WTC11 (cell line): Measurements from ENCODE around the gene LMTK2. TPM values are rescaled to one million over a fixed set of nuclear protein-coding genes. Genes with fewer than 3 reads are reported as not detected.

ENCODE experiments used
- ATAC-seq: fragments of 200-7000 bp; cut with Tn5 transposase; 2 replicates; pipeline ENCODE4 v1.10.0; 2021; ENCODE audit warnings: mild to moderate bottlenecking, moderate library complexity
- CTCF ChIA-PET: fragments of 300-600 bp; sonication (Branson Sonifier 250); formaldehyde crosslinking; loops from one replicate; lab custom pipeline; 2021; ENCODE audit warnings: antibody characterized with exemption; lab: Charles Lee
- POLR2A ChIA-PET: fragments of 350-600 bp; sonication (Branson Sonifier 250); formaldehyde crosslinking; loops from one replicate; lab custom pipeline; 2021; ENCODE audit warnings: antibody characterized with exemption; lab: Charles Lee
- DNase-seq: peaks from one replicate; pipeline ENCODE4 v3.0.0; 2021; ENCODE audit warnings: low spot score
- H3K27ac Mint-ChIP-seq: 2 replicates; pipeline ENCODE4 v1.8.0; 2021; ENCODE audit warnings: mixed read lengths
- H3K27me3 Mint-ChIP-seq: 2 replicates; pipeline ENCODE4 v1.8.0; 2021; ENCODE audit warnings: low read depth, mild to moderate bottlenecking, moderate library complexity, mixed read lengths
- H3K36me3 Mint-ChIP-seq: 2 replicates; pipeline ENCODE4 v1.8.0; 2021; ENCODE audit warnings: mixed read lengths
- H3K4me1 Mint-ChIP-seq: 2 replicates; pipeline ENCODE4 v1.8.0; 2022; ENCODE audit warnings: mixed read lengths
- H3K4me3 Mint-ChIP-seq: 2 replicates; pipeline ENCODE4 v1.8.0; 2021; ENCODE audit warnings: mild to moderate bottlenecking, moderate library complexity, mixed read lengths
- H3K9me3 Mint-ChIP-seq: 2 replicates; pipeline ENCODE4 v1.8.0; 2021; ENCODE audit warnings: mixed read lengths
- CREB1 ChIP-seq: sonication (generic); formaldehyde crosslinking; IDR thresholded peaks from 2 replicates; pipeline ENCODE4 v1.8.0; 2023; ENCODE audit warnings: mild to moderate bottlenecking, missing genetic modification reagents
- EMX1 ChIP-seq: fragments of 250-450 bp; sonication (Bioruptor Pico); IDR thresholded peaks from 2 replicates; pipeline ENCODE4 v1.8.0; 2021; ENCODE audit warnings: mild to moderate bottlenecking
- ESRRA ChIP-seq: sonication (generic); formaldehyde crosslinking; IDR thresholded peaks from 2 replicates; pipeline ENCODE4 v1.8.1; 2022; ENCODE audit warnings: mild to moderate bottlenecking, missing genetic modification reagents, borderline replicate concordance
- ETV6 ChIP-seq: sonication (generic); formaldehyde crosslinking; IDR thresholded peaks from 2 replicates; pipeline ENCODE4 v1.8.1; 2022; ENCODE audit warnings: mild to moderate bottlenecking, missing genetic modification reagents
- KAT7 ChIP-seq: sonication (generic); formaldehyde crosslinking; IDR thresholded peaks from 2 replicates; pipeline ENCODE4 v1.8.1; 2023; ENCODE audit warnings: missing genetic modification reagents, mild to moderate bottlenecking, borderline replicate concordance
- NFATC4 ChIP-seq: fragments of 250-450 bp; sonication (Bioruptor Pico); IDR thresholded peaks from 2 replicates; pipeline ENCODE4 v1.9.0; 2021; ENCODE audit warnings: mild to moderate bottlenecking
- NFYB ChIP-seq: sonication (generic); formaldehyde crosslinking; conservative IDR thresholded peaks from 2 replicates; pipeline ENCODE4 v1.8.0; 2022; ENCODE audit warnings: low read depth, missing genetic modification reagents
- RELA ChIP-seq: sonication (generic); formaldehyde crosslinking; IDR thresholded peaks from 2 replicates; pipeline ENCODE4 v1.8.1; 2022; ENCODE audit warnings: missing genetic modification reagents, mild to moderate bottlenecking, borderline replicate concordance
- SP1 ChIP-seq: sonication (generic); formaldehyde crosslinking; conservative IDR thresholded peaks from 2 replicates; pipeline ENCODE4 v1.8.1; 2022; ENCODE audit warnings: missing genetic modification reagents
- TCF7 ChIP-seq: sonication (generic); formaldehyde crosslinking; IDR thresholded peaks from 2 replicates; pipeline ENCODE4 v1.8.0; 2022; ENCODE audit warnings: mild to moderate bottlenecking, low read depth, missing genetic modification reagents, moderate library complexity
- TEAD1 ChIP-seq: sonication (generic); formaldehyde crosslinking; IDR thresholded peaks from 2 replicates; pipeline ENCODE4 v1.8.0; 2022; ENCODE audit warnings: mild to moderate bottlenecking, missing genetic modification reagents
- ZNF396 ChIP-seq: fragments of 250-450 bp; sonication (Bioruptor Pico); IDR thresholded peaks from 2 replicates; pipeline ENCODE4 v1.8.0; 2021; ENCODE audit warnings: mild to moderate bottlenecking, moderate library complexity, borderline replicate concordance
- ZNF423 ChIP-seq: fragments of 250-450 bp; sonication (Bioruptor Pico); IDR thresholded peaks from 2 replicates; pipeline ENCODE4 v2.1.2; 2022; ENCODE audit warnings: mild to moderate bottlenecking, moderate library complexity
- total RNA-seq: library from RNA; stranded (reverse); gene quantifications from 3 replicates; pipeline ENCODE4 v1.2.3, GENCODE V29; 2021
- TF ChIP-seq, protein P1 (sequence below): sonication (generic); formaldehyde crosslinking; IDR thresholded peaks from 2 replicates; pipeline ENCODE4 v1.8.1; 2023; ENCODE audit warnings: mild to moderate bottlenecking, missing genetic modification reagents
- TF ChIP-seq, protein P2 (sequence below): sonication (generic); formaldehyde crosslinking; IDR thresholded peaks from 2 replicates; pipeline ENCODE4 v1.8.1; 2023; ENCODE audit warnings: mild to moderate bottlenecking, missing genetic modification reagents
- TF ChIP-seq, protein P3 (sequence below): fragments of 250-450 bp; sonication (Bioruptor Pico); IDR thresholded peaks from 2 replicates; pipeline ENCODE4 v1.9.0; 2021; ENCODE audit warnings: mild to moderate bottlenecking
- TF ChIP-seq, protein P4 (sequence below): sonication (generic); formaldehyde crosslinking; IDR thresholded peaks from 2 replicates; pipeline ENCODE4 v1.8.1; 2023; ENCODE audit warnings: mild to moderate bottlenecking, missing genetic modification reagents, borderline replicate concordance
- TF ChIP-seq, protein P5 (sequence below): fragments of 200-600 bp; IDR thresholded peaks from 2 replicates; pipeline ENCODE4 v1.8.0; 2022; ENCODE audit warnings: antibody characterized with exemption
- TF ChIP-seq, protein P6 (sequence below): sonication (generic); formaldehyde crosslinking; IDR thresholded peaks from 2 replicates; pipeline ENCODE4 v1.8.1; 2022; ENCODE audit warnings: missing genetic modification reagents, borderline replicate concordance

Gene LMTK2
- total RNA-seq, 1 experiment from 2014 or later: 24.3 TPM

DNA sequence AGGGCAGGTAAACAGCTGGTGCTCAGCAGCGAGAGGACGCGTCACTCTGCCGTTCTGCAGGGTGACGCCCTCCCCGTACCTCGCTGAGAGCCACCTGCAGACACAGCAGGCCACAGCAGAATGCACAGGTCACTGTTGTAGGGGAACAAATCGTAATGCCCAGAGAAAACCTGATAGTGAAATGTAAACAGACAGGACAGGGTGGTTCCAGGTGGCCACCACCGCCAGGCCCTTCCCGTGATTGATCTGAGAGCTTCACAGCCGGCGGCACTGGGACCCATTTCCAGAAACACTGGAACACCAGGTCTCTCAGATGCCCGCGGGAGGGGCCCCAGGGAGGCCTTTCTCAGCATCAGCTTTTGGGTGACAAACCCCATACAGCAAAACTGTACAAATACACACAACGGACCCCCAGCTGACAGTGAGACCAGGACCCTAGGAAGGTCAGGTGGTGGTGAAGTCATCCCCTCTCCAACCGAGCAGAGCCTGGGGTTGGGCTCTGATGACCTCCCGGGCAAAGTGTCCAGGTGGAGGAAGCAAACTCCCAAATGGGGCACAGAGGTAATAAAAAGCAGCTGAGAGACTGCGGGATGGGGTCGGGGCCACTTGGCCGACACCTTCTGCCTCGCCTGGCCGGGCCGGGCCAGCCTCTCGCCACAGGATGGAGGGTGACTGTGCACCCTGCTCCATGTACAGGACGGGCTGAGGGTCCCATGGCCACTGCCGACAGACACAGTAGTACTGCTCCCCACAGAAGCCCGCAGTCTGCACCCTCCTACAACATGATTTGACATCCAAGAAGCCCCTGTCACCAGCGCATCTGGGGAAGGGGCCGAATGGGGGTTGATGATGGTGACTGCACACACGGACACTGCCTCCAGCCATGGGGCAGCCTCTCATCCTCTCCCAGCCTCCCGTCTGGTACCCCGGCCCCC lies 109.2 kb downstream of the LMTK2 start:
- Mint-ChIP-seq H3K27me3 (no peaks in the 10 kb centered on the region), H3K36me3 (no peaks in the 10 kb centered on the region), H3K4me3 (no peak overlapping the region), H3K9me3 (no peaks in the 10 kb centered on the region), H3K27ac (peak overlapping the region; percentile 68; the same call in 1 of the 2 replicates), H3K4me1 (peaks cover 9% of the 10 kb centered on the region)
- no peak for DNase-seq
- no peak for TF ChIP-seq NFYB
- TF ChIP-seq NFATC4: no peak
- TF ChIP-seq ETV6 (CRISPR knock-in tag): no peak
- TF ChIP-seq, protein P1, sequence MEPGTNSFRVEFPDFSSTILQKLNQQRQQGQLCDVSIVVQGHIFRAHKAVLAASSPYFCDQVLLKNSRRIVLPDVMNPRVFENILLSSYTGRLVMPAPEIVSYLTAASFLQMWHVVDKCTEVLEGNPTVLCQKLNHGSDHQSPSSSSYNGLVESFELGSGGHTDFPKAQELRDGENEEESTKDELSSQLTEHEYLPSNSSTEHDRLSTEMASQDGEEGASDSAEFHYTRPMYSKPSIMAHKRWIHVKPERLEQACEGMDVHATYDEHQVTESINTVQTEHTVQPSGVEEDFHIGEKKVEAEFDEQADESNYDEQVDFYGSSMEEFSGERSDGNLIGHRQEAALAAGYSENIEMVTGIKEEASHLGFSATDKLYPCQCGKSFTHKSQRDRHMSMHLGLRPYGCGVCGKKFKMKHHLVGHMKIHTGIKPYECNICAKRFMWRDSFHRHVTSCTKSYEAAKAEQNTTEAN: no peak
- TF ChIP-seq, protein P2, sequence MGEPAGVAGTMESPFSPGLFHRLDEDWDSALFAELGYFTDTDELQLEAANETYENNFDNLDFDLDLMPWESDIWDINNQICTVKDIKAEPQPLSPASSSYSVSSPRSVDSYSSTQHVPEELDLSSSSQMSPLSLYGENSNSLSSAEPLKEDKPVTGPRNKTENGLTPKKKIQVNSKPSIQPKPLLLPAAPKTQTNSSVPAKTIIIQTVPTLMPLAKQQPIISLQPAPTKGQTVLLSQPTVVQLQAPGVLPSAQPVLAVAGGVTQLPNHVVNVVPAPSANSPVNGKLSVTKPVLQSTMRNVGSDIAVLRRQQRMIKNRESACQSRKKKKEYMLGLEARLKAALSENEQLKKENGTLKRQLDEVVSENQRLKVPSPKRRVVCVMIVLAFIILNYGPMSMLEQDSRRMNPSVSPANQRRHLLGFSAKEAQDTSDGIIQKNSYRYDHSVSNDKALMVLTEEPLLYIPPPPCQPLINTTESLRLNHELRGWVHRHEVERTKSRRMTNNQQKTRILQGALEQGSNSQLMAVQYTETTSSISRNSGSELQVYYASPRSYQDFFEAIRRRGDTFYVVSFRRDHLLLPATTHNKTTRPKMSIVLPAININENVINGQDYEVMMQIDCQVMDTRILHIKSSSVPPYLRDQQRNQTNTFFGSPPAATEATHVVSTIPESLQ (CRISPR knock-in tag): no peak
- TF ChIP-seq ZNF396: no peak
- TF ChIP-seq, protein P3, sequence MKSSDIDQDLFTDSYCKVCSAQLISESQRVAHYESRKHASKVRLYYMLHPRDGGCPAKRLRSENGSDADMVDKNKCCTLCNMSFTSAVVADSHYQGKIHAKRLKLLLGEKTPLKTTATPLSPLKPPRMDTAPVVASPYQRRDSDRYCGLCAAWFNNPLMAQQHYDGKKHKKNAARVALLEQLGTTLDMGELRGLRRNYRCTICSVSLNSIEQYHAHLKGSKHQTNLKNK (CRISPR knock-in tag): no peak
- no peak for TF ChIP-seq TCF7
- no peak for TF ChIP-seq KAT7 (CRISPR knock-in tag)
- TF ChIP-seq RELA: no peak
- TF ChIP-seq ESRRA (CRISPR knock-in tag): no peak
- no peak for TF ChIP-seq EMX1
- no peak for TF ChIP-seq ZNF423 (CRISPR knock-in tag)
- no peak for TF ChIP-seq TEAD1 (CRISPR knock-in tag)
- TF ChIP-seq, protein P4, sequence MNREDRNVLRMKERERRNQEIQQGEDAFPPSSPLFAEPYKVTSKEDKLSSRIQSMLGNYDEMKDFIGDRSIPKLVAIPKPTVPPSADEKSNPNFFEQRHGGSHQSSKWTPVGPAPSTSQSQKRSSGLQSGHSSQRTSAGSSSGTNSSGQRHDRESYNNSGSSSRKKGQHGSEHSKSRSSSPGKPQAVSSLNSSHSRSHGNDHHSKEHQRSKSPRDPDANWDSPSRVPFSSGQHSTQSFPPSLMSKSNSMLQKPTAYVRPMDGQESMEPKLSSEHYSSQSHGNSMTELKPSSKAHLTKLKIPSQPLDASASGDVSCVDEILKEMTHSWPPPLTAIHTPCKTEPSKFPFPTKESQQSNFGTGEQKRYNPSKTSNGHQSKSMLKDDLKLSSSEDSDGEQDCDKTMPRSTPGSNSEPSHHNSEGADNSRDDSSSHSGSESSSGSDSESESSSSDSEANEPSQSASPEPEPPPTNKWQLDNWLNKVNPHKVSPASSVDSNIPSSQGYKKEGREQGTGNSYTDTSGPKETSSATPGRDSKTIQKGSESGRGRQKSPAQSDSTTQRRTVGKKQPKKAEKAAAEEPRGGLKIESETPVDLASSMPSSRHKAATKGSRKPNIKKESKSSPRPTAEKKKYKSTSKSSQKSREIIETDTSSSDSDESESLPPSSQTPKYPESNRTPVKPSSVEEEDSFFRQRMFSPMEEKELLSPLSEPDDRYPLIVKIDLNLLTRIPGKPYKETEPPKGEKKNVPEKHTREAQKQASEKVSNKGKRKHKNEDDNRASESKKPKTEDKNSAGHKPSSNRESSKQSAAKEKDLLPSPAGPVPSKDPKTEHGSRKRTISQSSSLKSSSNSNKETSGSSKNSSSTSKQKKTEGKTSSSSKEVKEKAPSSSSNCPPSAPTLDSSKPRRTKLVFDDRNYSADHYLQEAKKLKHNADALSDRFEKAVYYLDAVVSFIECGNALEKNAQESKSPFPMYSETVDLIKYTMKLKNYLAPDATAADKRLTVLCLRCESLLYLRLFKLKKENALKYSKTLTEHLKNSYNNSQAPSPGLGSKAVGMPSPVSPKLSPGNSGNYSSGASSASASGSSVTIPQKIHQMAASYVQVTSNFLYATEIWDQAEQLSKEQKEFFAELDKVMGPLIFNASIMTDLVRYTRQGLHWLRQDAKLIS (CRISPR knock-in tag): no peak
- no peak for TF ChIP-seq CREB1 (CRISPR knock-in tag)
- TF ChIP-seq, protein P5, sequence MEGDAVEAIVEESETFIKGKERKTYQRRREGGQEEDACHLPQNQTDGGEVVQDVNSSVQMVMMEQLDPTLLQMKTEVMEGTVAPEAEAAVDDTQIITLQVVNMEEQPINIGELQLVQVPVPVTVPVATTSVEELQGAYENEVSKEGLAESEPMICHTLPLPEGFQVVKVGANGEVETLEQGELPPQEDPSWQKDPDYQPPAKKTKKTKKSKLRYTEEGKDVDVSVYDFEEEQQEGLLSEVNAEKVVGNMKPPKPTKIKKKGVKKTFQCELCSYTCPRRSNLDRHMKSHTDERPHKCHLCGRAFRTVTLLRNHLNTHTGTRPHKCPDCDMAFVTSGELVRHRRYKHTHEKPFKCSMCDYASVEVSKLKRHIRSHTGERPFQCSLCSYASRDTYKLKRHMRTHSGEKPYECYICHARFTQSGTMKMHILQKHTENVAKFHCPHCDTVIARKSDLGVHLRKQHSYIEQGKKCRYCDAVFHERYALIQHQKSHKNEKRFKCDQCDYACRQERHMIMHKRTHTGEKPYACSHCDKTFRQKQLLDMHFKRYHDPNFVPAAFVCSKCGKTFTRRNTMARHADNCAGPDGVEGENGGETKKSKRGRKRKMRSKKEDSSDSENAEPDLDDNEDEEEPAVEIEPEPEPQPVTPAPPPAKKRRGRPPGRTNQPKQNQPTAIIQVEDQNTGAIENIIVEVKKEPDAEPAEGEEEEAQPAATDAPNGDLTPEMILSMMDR: no peak
- no peak for TF ChIP-seq SP1 (CRISPR knock-in tag)
- TF ChIP-seq, protein P6, sequence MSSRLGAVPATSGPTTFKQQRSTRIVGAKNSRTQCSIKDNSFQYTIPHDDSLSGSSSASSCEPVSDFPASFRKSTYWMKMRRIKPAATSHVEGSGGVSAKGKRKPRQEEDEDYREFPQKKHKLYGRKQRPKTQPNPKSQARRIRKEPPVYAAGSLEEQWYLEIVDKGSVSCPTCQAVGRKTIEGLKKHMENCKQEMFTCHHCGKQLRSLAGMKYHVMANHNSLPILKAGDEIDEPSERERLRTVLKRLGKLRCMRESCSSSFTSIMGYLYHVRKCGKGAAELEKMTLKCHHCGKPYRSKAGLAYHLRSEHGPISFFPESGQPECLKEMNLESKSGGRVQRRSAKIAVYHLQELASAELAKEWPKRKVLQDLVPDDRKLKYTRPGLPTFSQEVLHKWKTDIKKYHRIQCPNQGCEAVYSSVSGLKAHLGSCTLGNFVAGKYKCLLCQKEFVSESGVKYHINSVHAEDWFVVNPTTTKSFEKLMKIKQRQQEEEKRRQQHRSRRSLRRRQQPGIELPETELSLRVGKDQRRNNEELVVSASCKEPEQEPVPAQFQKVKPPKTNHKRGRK: no peak
- POLR2A ChIA-PET: no interaction called here
- CTCF ChIA-PET: no interaction called here
- ATAC-seq: no peak
